H1 (cell line): ENCODE results near the gene APBB3. TPM values are rescaled to one million over a fixed set of nuclear protein-coding genes. Genes with fewer than 3 reads are reported as not detected.

Experiments used
- CTCF ChIA-PET: fragments of 300-600 bp; sonication (Branson Sonifier 250); formaldehyde crosslinking; loops from one replicate; lab custom pipeline; 2021; ENCODE audit not compliant: partially characterized antibody; lab: Charles Lee
- POLR2A ChIA-PET: fragments of 300-600 bp; sonication (Branson Sonifier 250); formaldehyde crosslinking; loops from one replicate; lab custom pipeline; 2021; ENCODE audit warnings: inconsistent platforms; ENCODE audit not compliant: partially characterized antibody; lab: Charles Lee
- DNase-seq, 2 experiments: peaks; one replicate each; pipeline versions ENCODE4 v3.0.0 to v3.0.0-alpha.2; 2010 to 2022; ENCODE audit warnings: low spot score in 2 of 2, low read depth in 1 of 2, mixed read lengths in 1 of 2
- FAIRE-seq: peaks from 2 replicates; lab custom pipeline; 2011; peaks lifted over from hg19 to GRCh38; lab: Jason Lieb, UNC
- H2AFZ ChIP-seq: 2 replicates; pipeline ENCODE4 v1.8.1; 2012; ENCODE audit warnings: low read length, inconsistent platforms
- H2AK5ac ChIP-seq: 2 replicates; pipeline ENCODE4 v1.6.1; 2013; ENCODE audit warnings: low read depth, low read length
- H2BK120ac ChIP-seq: replicated peaks from 2 replicates; pipeline ENCODE3; 2013; ENCODE audit warnings: low read depth, low read length, inconsistent platforms
- H2BK12ac ChIP-seq: 2 replicates; pipeline ENCODE4 v1.6.1; 2013; ENCODE audit warnings: low read depth, low read length
- H2BK15ac ChIP-seq: 2 replicates; pipeline ENCODE4 v1.6.1; 2013; ENCODE audit warnings: low read length
- H2BK20ac ChIP-seq: 2 replicates; pipeline ENCODE4 v1.6.1; 2013; ENCODE audit warnings: low read length
- H2BK5ac ChIP-seq: 2 replicates; pipeline ENCODE4 v1.6.1; 2013; ENCODE audit warnings: low read depth, low read length
- H3K14ac ChIP-seq: 2 replicates; pipeline ENCODE4 v1.6.1; 2013; ENCODE audit warnings: inconsistent platforms; ENCODE audit not compliant: insufficient read length
- H3K18ac ChIP-seq: 2 replicates; pipeline ENCODE4 v1.6.1; 2013; ENCODE audit warnings: low read length; ENCODE audit errors: extremely low read depth
- H3K23ac ChIP-seq: 2 replicates; pipeline ENCODE4 v1.6.1; 2013; ENCODE audit warnings: inconsistent platforms; ENCODE audit not compliant: insufficient read length
- H3K23me2 ChIP-seq: 2 replicates; pipeline ENCODE4 v1.6.1; 2013; ENCODE audit warnings: low read depth, low read length
- H3K27ac ChIP-seq: 2 replicates; pipeline ENCODE4 v1.6.1; 2011; ENCODE audit warnings: low read depth, low read length, inconsistent platforms
- H3K27me3 ChIP-seq, 4 experiments: replicated peaks in 1 of 4; 1 replicate in 1 of 4; 2 replicates in 3 of 4; pipeline versions ENCODE4 v1.6.1 to v1.8.1; 2011 to 2013; ENCODE audit warnings: low read length in 3 of 4, mild to moderate bottlenecking in 3 of 4, inconsistent platforms in 2 of 4, mixed read lengths in 2 of 4, moderate library complexity in 1 of 4; ENCODE audit not compliant: control insufficient read depth in 3 of 4, insufficient read depth in 3 of 4; ENCODE audit errors: extremely low read depth in 1 of 4
- H3K36me3 ChIP-seq, 4 experiments: 2 replicates each; pipeline versions ENCODE4 v1.6.1 to v1.8.1; 2011 to 2013; ENCODE audit warnings: mild to moderate bottlenecking in 4 of 4, low read length in 3 of 4, moderate library complexity in 2 of 4, control low read depth in 1 of 4, inconsistent platforms in 1 of 4; ENCODE audit not compliant: insufficient read depth in 4 of 4, control insufficient read depth in 2 of 4
- H3K4ac ChIP-seq: replicated peaks from 2 replicates; pipeline ENCODE3; 2013; ENCODE audit warnings: low read length, low read depth, mixed read lengths, inconsistent platforms; ENCODE audit not compliant: insufficient read length
- H3K4me1 ChIP-seq, 4 experiments: replicated peaks in 1 of 4; 1 replicate in 1 of 4; 2 replicates in 3 of 4; pipeline versions ENCODE4 v1.6.1 to v1.8.1; 2011 to 2013; ENCODE audit warnings: low read length in 3 of 4, inconsistent platforms in 2 of 4, mixed read lengths in 1 of 4; ENCODE audit not compliant: insufficient read depth in 4 of 4, control insufficient read depth in 3 of 4
- H3K4me2 ChIP-seq, 2 experiments: 2 replicates each; pipeline versions ENCODE4 v1.6.1 to v1.8.1; 2011 to 2013; ENCODE audit warnings: low read depth in 2 of 2, low read length in 2 of 2, control low read depth in 1 of 2, inconsistent platforms in 1 of 2, mild to moderate bottlenecking in 1 of 2; ENCODE audit not compliant: insufficient read depth in 1 of 2
- H3K4me3 ChIP-seq, 4 experiments: fragments of 200-600, 300-600 bp in 1 of 4; sonication (generic), shearing (Covaris generic), sonication (Bioruptor Twin) in 1 of 4; 2 replicates each; pipeline versions ENCODE4 v1.5.1 to v1.8.1; 2011 to 2016; ENCODE audit warnings: low read length in 4 of 4, low read depth in 3 of 4, control low read depth in 2 of 4, inconsistent platforms in 2 of 4, mild to moderate bottlenecking in 2 of 4, mixed read lengths in 1 of 4, moderate library complexity in 1 of 4; ENCODE audit not compliant: insufficient read depth in 2 of 4; ENCODE audit errors: extremely low read depth in 1 of 4
- H3K56ac ChIP-seq: replicated peaks from 2 replicates; pipeline ENCODE3; 2013; ENCODE audit warnings: low read depth, mild to moderate bottlenecking, mixed read lengths, low read length, inconsistent platforms; ENCODE audit not compliant: insufficient read length
- H3K79me1 ChIP-seq: 2 replicates; pipeline ENCODE4 v1.6.1; 2013; ENCODE audit warnings: low read depth, low read length, control low read depth
- H3K79me2 ChIP-seq, 2 experiments: 2 replicates each; pipeline versions ENCODE4 v1.6.1 to v1.8.1; 2012 to 2013; ENCODE audit warnings: low read length in 2 of 2, mild to moderate bottlenecking in 2 of 2, inconsistent platforms in 1 of 2; ENCODE audit not compliant: insufficient read depth in 2 of 2, control insufficient read depth in 1 of 2
- H3K9ac ChIP-seq, 4 experiments: replicated peaks in 1 of 4; 1 replicate in 1 of 4; 2 replicates in 3 of 4; pipeline versions ENCODE4 v1.6.1 to v1.8.1; 2011 to 2013; ENCODE audit warnings: low read depth in 3 of 4, low read length in 3 of 4, control low read depth in 2 of 4, mild to moderate bottlenecking in 2 of 4, moderate library complexity in 2 of 4, inconsistent platforms in 1 of 4; ENCODE audit errors: extremely low read depth in 1 of 4
- H3K9me3 ChIP-seq, 2 experiments: 2 replicates each; pipeline versions ENCODE4 v1.6.1 to v1.8.1; 2012 to 2013; ENCODE audit warnings: mild to moderate bottlenecking in 2 of 2, moderate library complexity in 2 of 2, control low read depth in 1 of 2, inconsistent platforms in 1 of 2, low read depth in 1 of 2, low read length in 1 of 2, mixed read lengths in 1 of 2; ENCODE audit not compliant: insufficient read depth in 2 of 2
- H4K20me1 ChIP-seq, 2 experiments: replicated peaks in 1 of 2; 2 replicates each; pipeline versions ENCODE3 to v1.8.1; 2011 to 2013; ENCODE audit warnings: inconsistent platforms in 2 of 2, low read length in 2 of 2, mild to moderate bottlenecking in 1 of 2; ENCODE audit not compliant: insufficient read depth in 2 of 2, control insufficient read depth in 1 of 2
- H4K5ac ChIP-seq: 2 replicates; pipeline ENCODE4 v1.6.1; 2013; ENCODE audit warnings: low read length, low read depth, mixed read lengths, inconsistent platforms; ENCODE audit not compliant: insufficient read length
- H4K8ac ChIP-seq: 2 replicates; pipeline ENCODE4 v1.8.0; 2013; ENCODE audit warnings: mild to moderate bottlenecking, moderate library complexity, low read length, inconsistent platforms; ENCODE audit not compliant: insufficient read depth; ENCODE audit errors: extremely low read depth
- H4K91ac ChIP-seq: replicated peaks from 2 replicates; pipeline ENCODE3; 2013; ENCODE audit warnings: low read length, mixed read lengths, inconsistent platforms; ENCODE audit not compliant: insufficient read length
- CEBPB ChIP-seq: IDR thresholded peaks from 2 replicates; pipeline ENCODE4 v1.6.1; 2012; ENCODE audit warnings: low read depth, low read length
- NRF1 ChIP-seq: IDR thresholded peaks from 2 replicates; pipeline ENCODE4 v1.6.1; 2011; ENCODE audit warnings: mild to moderate bottlenecking, low read depth, low read length, improper control_type of control experiment
- POLR2AphosphoS5 ChIP-seq: IDR thresholded peaks from 2 replicates; pipeline ENCODE4 v1.6.1; 2011; ENCODE audit warnings: low read depth, low read length
- TEAD4 ChIP-seq: IDR thresholded peaks from 2 replicates; pipeline ENCODE4 v1.6.1; 2012; ENCODE audit warnings: low read depth, low read length, inconsistent platforms, mixed read lengths
- ZNF274 ChIP-seq: IDR thresholded peaks from 2 replicates; pipeline ENCODE4 v1.7.0; 2012; ENCODE audit warnings: low read length, borderline replicate concordance; ENCODE audit errors: extremely low read depth
- WGBS, 2 experiments: shearing (Covaris generic) in 1 of 2; methylation state at CpG; one replicate each; pipeline versions ENCODE4 v1.1.6 to v1.1.7; 2013 to 2015; ENCODE audit warnings: low lambda C conversion rate in 2 of 2, mixed read lengths in 2 of 2, inconsistent platforms in 1 of 2, low coverage in 1 of 2, missing lambda C conversion rate in 1 of 2; ENCODE audit not compliant: insufficient replicate concordance in 2 of 2, insufficient coverage in 1 of 2, insufficient read length in 1 of 2; ENCODE audit errors: extremely low coverage in 1 of 2, missing lambda C conversion rate in 1 of 2; 5-methylcytosine and 5-hydroxymethylcytosine counted together
- polyA plus RNA-seq, 7 experiments: library from polyadenylated mRNA; depleted of rRNA in 3 of 7; stranded (reverse) in 5 of 7; unstranded in 2 of 7; fragments of >200 nt in 5 of 7; fragments of 200-250 nt in 2 of 7; gene quantifications; 1 replicate in 5 of 7; 2 replicates in 1 of 7; 4 replicates in 1 of 7; pipeline versions ENCODE4 v1.2.1 to v1.2.3, GENCODE V29; 2011 to 2013; ENCODE audit warnings: missing spikeins in 2 of 7, mixed read lengths in 2 of 7
- total RNA-seq: library from RNA; stranded (reverse); fragmentation: NEBNext Ultra II Directional; extraction: Animal tissue kit (Norgen Biotek cat#: 25700); gene quantifications from 2 replicates; pipeline ENCODE4 v1.2.1, GENCODE V29; 2021

APBB3 gene
- total and polyA plus RNA-seq, 2 of the 8 experiments (the other 6 are each of a cell fraction or from before 2014, with no cell fraction given): 16.0 to 21.9 TPM

DNA sequence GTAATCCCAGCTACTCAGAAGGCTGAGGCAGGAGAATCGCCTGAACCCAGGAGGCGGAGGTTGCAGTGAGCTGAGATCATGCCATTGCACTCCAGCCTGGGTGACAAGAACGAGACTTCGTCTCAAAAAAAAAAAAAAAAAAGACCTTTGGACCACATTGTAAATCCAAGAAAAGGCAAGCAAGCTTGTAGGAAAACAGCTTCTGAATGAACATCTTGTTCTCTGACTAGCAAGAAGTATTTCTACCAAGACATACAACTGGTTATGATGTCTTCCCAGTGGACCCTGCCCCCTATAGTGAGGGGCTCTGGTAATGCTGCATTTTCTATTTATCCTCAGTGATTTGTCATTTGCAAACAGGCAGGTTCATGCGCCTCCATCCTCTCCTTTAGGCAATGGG, 21.4 kb downstream of the APBB3 start:
- Histone ChIP-seq H3K9me3 (no peaks in the 10 kb centered on the region), H4K8ac (no peak overlapping the region), H2BK5ac (no peak overlapping the region), H3K79me2 (no peaks in the 10 kb centered on the region), H3K56ac (no peak overlapping the region), H2BK12ac (no peak overlapping the region), H3K4me3 (no peak overlapping the region), H3K18ac (no peak overlapping the region), H2BK20ac (no peak overlapping the region), H3K4ac (no peak overlapping the region), H3K23ac (no peak overlapping the region), H3K9ac (no peak overlapping the region), H3K14ac (no peak overlapping the region), H2AK5ac (no peak overlapping the region), H3K79me1 (no peaks in the 10 kb centered on the region), H3K36me3 (peaks cover 13 to 50% (median 37%) of the 10 kb centered on the region in 4 experiments), H3K4me1 (peaks cover 0 to 7% (median 3%) of the 10 kb centered on the region in 4 experiments; a peak in 4 of 7 replicates), H2AFZ (no peak overlapping the region), H4K91ac (no peak overlapping the region), H3K4me2 (no peak overlapping the region), H4K20me1 (no peaks in the 10 kb centered on the region), H3K27me3 (no peaks in the 10 kb centered on the region), H3K23me2 (peaks cover 3% of the 10 kb centered on the region), H2BK15ac (no peak overlapping the region), H2BK120ac (no peak overlapping the region), H3K27ac (no peak overlapping the region), H4K5ac (no peak overlapping the region)
- FAIRE-seq (no peak), DNase-seq (no peak)
- WGBS, 2 experiments: 83% methylated on average over 3 of the region's 5 CpGs; no CpG with 5 or more reads in 1 of the 2 experiments
- ChIA-PET CTCF (interaction anchor here (0.6 to 0.8 kb wide), 3 partner anchors 13 to 909 kb away, joined by 3 to 5 read pairs (median 3); partner anchors contain the start of genes IK and NDUFA2), POLR2A (interaction anchor here (8.8 to 14.4 kb wide), 2 partner anchors 16 to 102 kb away, joined by 78 to 191 read pairs; partner anchors contain the start of genes APBB3, IK, NDUFA2 and SLC35A4)
- TF ChIP-seq TEAD4 (no peak), CEBPB (no peak), ZNF274 (no peak), NRF1 (no peak), POLR2AphosphoS5 (no peak)
